Hematopoietic multipotent progenitor cell (in vitro differentiated cells): ENCODE data around the gene DNAJB4. TPM values are rescaled to one million over a fixed set of nuclear protein-coding genes. Genes with fewer than 3 reads are reported as not detected.
"Not testable (repeated sequence)": the region's sequence is repeated elsewhere in the genome, so short reads cannot be mapped to it uniquely, and the experiment has no call there.

Source experiments
- DNase-seq, 3 donors: peaks; one replicate each; pipeline ENCODE4 v3.0.0-alpha.2; 2011 to 2015; ENCODE audit warnings: low read depth in 2 of 3, low spot score in 2 of 3
- small RNA-seq: library from RNA; depleted of rRNA; stranded (forward); fragments of <200 nt; gene quantifications from one replicate; pipeline ENCODE3, GENCODE V24; 2012
- total RNA-seq: library from RNA; depleted of rRNA; stranded (reverse); fragments of >200 nt; gene quantifications from one replicate; pipeline ENCODE4 v1.2.3, GENCODE V29; 2012

DNAJB4 gene
- total RNA-seq, 1 donor, result 4.6 TPM

- DNase-seq, result no peak
Observed at GRCh38 chr1:78060857-78061563, 56.3 kb downstream of the DNAJB4 start.

GRCh38 chr1:78061825-78062523, 57.2 kb downstream of the DNAJB4 start:
- DNase-seq, result no peak

- DNase-seq, result not testable (repeated sequence)
Observed at GRCh38 chr1:78064886-78065285, 60.1 kb downstream of the DNAJB4 start.

Small RNA genes lying within 50 kb of the gene (small RNA-seq; reads per million reads assigned to genes)
- 12.4 reads per million, percentile 93 among the genes with 10 or more reads in this experiment for gene AC103591.3

Other genes starting within 250 kb of the DNAJB4 start
- gene USP33, start 245.1 kb upstream of the DNAJB4 start, total RNA-seq, result 31.8 TPM
- gene MIGA1, start 225.3 kb upstream of the DNAJB4 start, total RNA-seq, result 4.6 TPM
- under 0.01 TPM for gene NEXN, start 116.3 kb upstream of the DNAJB4 start, total RNA-seq
- 130 TPM for gene FUBP1, start 25.9 kb upstream of the DNAJB4 start, total RNA-seq
- 0.54 TPM for gene GIPC2, start 41.0 kb downstream of the DNAJB4 start, total RNA-seq